ENCODE results near the gene ASPG. TPM values are rescaled to one million over a fixed set of nuclear protein-coding genes. Genes with fewer than 3 reads are reported as not detected.
A peak's percentile ranks its signal among the peaks of the same experiment; 100 is the strongest.

Gene ASPG
- total and polyA plus RNA-seq, 5 donors from 2014 or later, result not detected

DNA sequence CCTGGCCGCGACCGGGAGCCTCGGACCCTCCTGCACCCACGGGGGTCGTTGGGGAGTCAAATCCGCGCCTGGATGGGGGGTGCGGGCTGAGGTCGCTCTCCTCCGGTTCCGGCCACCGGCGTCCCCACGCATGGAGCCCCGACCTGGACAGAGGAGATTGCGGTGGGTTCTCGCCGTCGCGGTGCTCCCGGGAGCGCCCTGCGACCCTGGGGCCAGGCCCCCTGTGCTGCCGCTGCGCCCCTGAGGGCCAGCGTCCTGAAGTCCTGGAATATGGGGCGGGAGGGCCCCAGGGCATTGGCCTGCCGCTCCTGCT is 345 bp downstream of the ASPG start:
- peaks cover 0 to 2% (median 0%) of the 10 kb centered on the region in 7 donors for H3K9me3 Mint-ChIP-seq
- Histone ChIP-seq H3K4me1 (ENCODE audit: control insufficient read depth, insufficient read depth, low read length, poor library complexity, severe bottlenecking) (peaks cover 5% of the 10 kb centered on the region), H3K27ac (ENCODE audit: insufficient read depth, low read length, poor library complexity, severe bottlenecking) (no peak overlapping the region), H3K27me3 (ENCODE audit: control insufficient read depth, insufficient read depth, low read length) (no peaks in the 10 kb centered on the region), H3K36me3 (ENCODE audit: control insufficient read depth, insufficient read depth, low read length) (no peaks in the 10 kb centered on the region), H3K9me3 (ENCODE audit: control insufficient read depth in 2 of 2, low read length in 2 of 2) (no peaks in the 10 kb centered on the region), H3K4me3 (ENCODE audit: low read depth, low read length) (no peak overlapping the region)
- peaks cover 4% of the 10 kb centered on the region for H3K27me3 Mint-ChIP-seq
- H3K36me3 Mint-ChIP-seq, result no peaks in the 10 kb centered on the region
- no peak overlapping the region for H3K4me3 Mint-ChIP-seq
- H3K4me1 Mint-ChIP-seq, result peaks cover 0 to 7% (median 0%) of the 10 kb centered on the region in 4 donors
- no peak for ATAC-seq (ENCODE audit: low read depth in 2 of 2)
- no peak for DNase-seq
- no peak overlapping the region for H3K27ac Mint-ChIP-seq

DNA sequence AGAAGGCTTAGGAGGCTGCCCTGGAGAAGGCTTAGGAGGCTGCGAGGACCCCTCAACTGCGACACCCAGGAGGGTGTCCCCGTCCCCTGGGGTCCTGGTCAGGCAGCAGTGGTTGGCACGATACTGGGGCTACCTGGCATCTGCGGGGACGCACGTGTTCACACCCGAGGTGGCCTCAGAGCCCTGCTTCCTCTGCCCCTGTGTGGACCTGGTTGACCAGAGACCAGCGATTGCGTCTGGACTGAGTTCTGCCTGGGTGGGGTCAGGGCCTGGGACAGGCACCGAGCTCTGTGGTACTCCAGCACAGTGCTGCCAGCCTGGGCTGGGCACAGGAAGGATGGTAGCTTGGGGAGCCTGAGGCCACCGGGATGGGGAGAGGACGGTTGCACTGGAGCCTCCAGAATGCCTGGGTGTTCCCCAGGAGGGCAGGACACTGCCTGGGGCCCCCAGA is 735 bp downstream of the ASPG start:
- peaks cover 0 to 7% (median 0%) of the 10 kb centered on the region in 4 donors for H3K4me1 Mint-ChIP-seq
- H3K4me3 Mint-ChIP-seq, result peak overlapping the region in 1 of 4 donors; percentile 26
- no peak overlapping the region for H3K27ac Mint-ChIP-seq
- H3K36me3 Mint-ChIP-seq, result no peaks in the 10 kb centered on the region
- Histone ChIP-seq H3K4me3 (ENCODE audit: low read depth, low read length) (no peak overlapping the region), H3K4me1 (ENCODE audit: control insufficient read depth, insufficient read depth, low read length, poor library complexity, severe bottlenecking) (peaks cover 5% of the 10 kb centered on the region), H3K27ac (ENCODE audit: insufficient read depth, low read length, poor library complexity, severe bottlenecking) (no peak overlapping the region), H3K27me3 (ENCODE audit: control insufficient read depth, insufficient read depth, low read length) (no peaks in the 10 kb centered on the region), H3K9me3 (ENCODE audit: control insufficient read depth in 2 of 2, low read length in 2 of 2) (no peaks in the 10 kb centered on the region), H3K36me3 (ENCODE audit: control insufficient read depth, insufficient read depth, low read length) (no peaks in the 10 kb centered on the region)
- ATAC-seq (ENCODE audit: low read depth in 2 of 2) (no peak), DNase-seq (no peak)
- peaks cover 4% of the 10 kb centered on the region for H3K27me3 Mint-ChIP-seq
- peaks cover 0 to 2% (median 0%) of the 10 kb centered on the region in 7 donors for H3K9me3 Mint-ChIP-seq

DNA sequence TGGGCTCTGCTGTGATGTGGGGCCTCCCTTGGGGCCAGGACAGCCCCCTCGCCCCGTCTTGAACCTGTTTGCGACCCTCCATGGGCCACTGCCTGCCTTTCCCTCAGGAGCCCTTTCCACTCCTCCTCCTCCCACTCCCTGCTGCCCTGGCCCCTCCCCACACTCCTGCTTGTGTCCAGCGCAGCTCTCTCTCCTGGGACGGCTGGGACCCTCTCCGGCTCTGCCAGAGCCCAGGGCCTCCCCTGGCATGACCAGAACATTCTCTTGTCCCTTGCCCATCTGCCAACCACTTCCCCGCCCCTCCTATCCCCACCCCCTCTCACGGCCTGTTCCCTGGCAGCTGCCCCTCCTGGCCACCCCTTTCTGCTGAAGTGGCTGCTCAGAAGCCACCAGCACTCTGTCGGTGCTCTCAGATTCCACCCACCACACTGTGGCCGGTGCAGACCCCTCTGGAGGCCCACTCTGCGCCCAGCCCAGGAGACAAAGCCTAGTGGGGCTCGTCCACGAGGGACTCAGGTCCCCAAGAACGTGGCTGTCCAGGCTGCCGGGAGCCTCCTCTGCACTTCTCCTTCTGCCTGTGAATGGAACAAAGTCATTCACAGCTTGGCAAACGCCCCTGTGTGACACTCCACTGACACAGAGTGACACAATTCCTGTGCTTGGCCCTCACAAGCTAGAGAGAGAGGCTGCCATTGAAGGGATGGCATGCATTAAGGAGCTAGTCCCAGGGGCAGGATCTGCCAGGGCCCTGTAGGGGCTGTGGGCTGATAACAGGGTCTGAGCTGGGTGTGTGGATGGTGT is 1.4 kb downstream of the ASPG start:
- Mint-ChIP-seq H3K27me3 (peaks cover 4% of the 10 kb centered on the region), H3K27ac (no peak overlapping the region), H3K4me1 (peaks cover 0 to 7% (median 0%) of the 10 kb centered on the region in 4 donors), H3K4me3 (peak overlapping the region in 2 of 4 donors; percentile 38 to 57), H3K9me3 (peaks cover 0 to 2% (median 0%) of the 10 kb centered on the region in 7 donors), H3K36me3 (no peaks in the 10 kb centered on the region)
- no peak for ATAC-seq (ENCODE audit: low read depth in 2 of 2)
- Histone ChIP-seq H3K4me1 (ENCODE audit: control insufficient read depth, insufficient read depth, low read length, poor library complexity, severe bottlenecking) (peaks cover 5% of the 10 kb centered on the region), H3K4me3 (ENCODE audit: low read depth, low read length) (no peak overlapping the region), H3K27me3 (ENCODE audit: control insufficient read depth, insufficient read depth, low read length) (no peaks in the 10 kb centered on the region), H3K9me3 (ENCODE audit: control insufficient read depth in 2 of 2, low read length in 2 of 2) (no peaks in the 10 kb centered on the region), H3K27ac (ENCODE audit: insufficient read depth, low read length, poor library complexity, severe bottlenecking) (no peak overlapping the region), H3K36me3 (ENCODE audit: control insufficient read depth, insufficient read depth, low read length) (no peaks in the 10 kb centered on the region)
- no peak for DNase-seq

DNA sequence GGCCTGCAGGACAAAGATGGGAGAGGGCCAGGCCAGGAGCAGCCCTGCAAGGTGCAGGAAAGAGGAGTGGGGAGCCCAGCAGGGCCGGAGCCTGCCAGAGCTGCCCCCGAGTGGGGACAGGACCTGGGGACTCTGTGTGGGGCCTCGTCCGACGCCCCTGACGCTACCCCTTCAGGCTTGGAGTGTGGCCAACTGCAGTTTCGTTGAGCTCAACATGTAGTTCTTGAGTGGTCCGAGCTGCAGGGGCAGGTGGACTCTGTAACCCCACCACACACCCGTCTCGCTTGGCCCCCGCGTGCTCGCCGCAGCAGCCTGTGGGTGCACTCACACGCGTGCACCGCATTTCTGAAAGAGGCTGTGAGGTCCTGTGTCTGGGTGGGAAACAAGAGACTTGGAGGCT is 2.0 kb downstream of the ASPG start:
- no peak for ATAC-seq (ENCODE audit: low read depth in 2 of 2)

DNA sequence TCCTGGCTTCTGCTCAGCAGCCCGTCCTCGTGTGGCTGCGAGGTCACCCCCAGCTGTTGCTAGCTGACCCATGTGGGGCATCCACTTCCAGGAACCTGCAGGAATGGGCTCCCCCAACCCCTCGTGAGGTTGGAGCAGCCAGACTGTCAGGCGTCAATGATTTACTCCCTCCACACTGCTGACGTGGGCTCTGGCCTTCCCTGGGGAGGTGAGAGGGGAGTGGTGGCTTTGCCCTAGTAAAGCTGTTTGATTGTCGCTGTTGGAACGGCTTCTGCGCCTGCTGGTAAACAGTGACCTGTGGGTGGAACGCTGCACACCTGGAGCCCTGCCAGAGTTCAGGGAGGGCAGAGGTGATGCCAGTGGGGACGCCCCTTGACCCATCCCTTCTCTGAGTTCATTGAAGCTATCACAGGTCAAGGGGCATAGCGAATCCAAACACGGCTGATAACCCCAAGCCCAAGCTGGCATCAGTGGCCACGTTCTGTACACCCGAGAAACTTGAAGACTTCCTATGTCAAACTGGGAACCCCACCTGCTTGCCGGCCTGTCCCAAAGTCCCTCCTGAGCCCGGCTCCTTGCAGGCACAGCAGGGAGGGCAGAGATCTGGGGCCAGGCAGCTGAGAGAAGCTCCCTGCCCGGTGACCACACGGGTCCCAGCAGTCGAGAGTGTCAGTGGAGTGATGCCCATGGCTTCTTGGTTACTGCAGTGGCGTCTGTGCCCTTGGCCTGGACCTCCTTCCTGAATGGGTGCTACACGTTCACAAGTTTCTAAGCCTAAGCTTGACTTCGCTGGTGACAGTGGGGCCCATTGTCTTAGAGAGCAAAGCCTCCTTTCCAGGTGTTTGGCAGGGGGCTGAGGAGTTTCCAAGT is 2.7 kb downstream of the ASPG start:
- peaks cover 5% of the 10 kb centered on the region for H3K4me1 ChIP-seq (ENCODE audit: control insufficient read depth, insufficient read depth, low read length, poor library complexity, severe bottlenecking)
- H3K27ac ChIP-seq (ENCODE audit: insufficient read depth, low read length, poor library complexity, severe bottlenecking), result no peak overlapping the region
- Mint-ChIP-seq H3K36me3 (no peaks in the 10 kb centered on the region), H3K4me1 (peaks cover 0 to 7% (median 0%) of the 10 kb centered on the region in 4 donors), H3K27ac (peak overlapping the region in 1 of 3 donors; percentile 56), H3K4me3 (no peak overlapping the region), H3K27me3 (peaks cover 4% of the 10 kb centered on the region), H3K9me3 (peaks cover 0 to 2% (median 0%) of the 10 kb centered on the region in 7 donors)
- H3K9me3 ChIP-seq (ENCODE audit: control insufficient read depth in 2 of 2, low read length in 2 of 2), result no peaks in the 10 kb centered on the region
- no peak for DNase-seq
- no peaks in the 10 kb centered on the region for H3K36me3 ChIP-seq (ENCODE audit: control insufficient read depth, insufficient read depth, low read length)
- no peaks in the 10 kb centered on the region for H3K27me3 ChIP-seq (ENCODE audit: control insufficient read depth, insufficient read depth, low read length)
- no peak for ATAC-seq (ENCODE audit: low read depth in 2 of 2)
- no peak overlapping the region for H3K4me3 ChIP-seq (ENCODE audit: low read depth, low read length)

More for the DNA sequence above, 2.0 kb downstream of the ASPG start:
- no peak overlapping the region for H3K4me3 Mint-ChIP-seq
- peaks cover 0 to 2% (median 0%) of the 10 kb centered on the region in 7 donors for H3K9me3 Mint-ChIP-seq
- H3K27me3 Mint-ChIP-seq, result peaks cover 4% of the 10 kb centered on the region
- no peaks in the 10 kb centered on the region for H3K36me3 ChIP-seq (ENCODE audit: control insufficient read depth, insufficient read depth, low read length)
- H3K36me3 Mint-ChIP-seq, result no peaks in the 10 kb centered on the region
- no peak overlapping the region for H3K4me3 ChIP-seq (ENCODE audit: low read depth, low read length)
- H3K27me3 ChIP-seq (ENCODE audit: control insufficient read depth, insufficient read depth, low read length), result no peaks in the 10 kb centered on the region
- no peak overlapping the region for H3K27ac Mint-ChIP-seq
- H3K4me1 ChIP-seq (ENCODE audit: control insufficient read depth, insufficient read depth, low read length, poor library complexity, severe bottlenecking), result peaks cover 5% of the 10 kb centered on the region
- H3K27ac ChIP-seq (ENCODE audit: insufficient read depth, low read length, poor library complexity, severe bottlenecking), result no peak overlapping the region
- peaks cover 0 to 7% (median 0%) of the 10 kb centered on the region in 4 donors for H3K4me1 Mint-ChIP-seq
- no peaks in the 10 kb centered on the region for H3K9me3 ChIP-seq (ENCODE audit: control insufficient read depth in 2 of 2, low read length in 2 of 2)
- no peak for DNase-seq

DNA sequence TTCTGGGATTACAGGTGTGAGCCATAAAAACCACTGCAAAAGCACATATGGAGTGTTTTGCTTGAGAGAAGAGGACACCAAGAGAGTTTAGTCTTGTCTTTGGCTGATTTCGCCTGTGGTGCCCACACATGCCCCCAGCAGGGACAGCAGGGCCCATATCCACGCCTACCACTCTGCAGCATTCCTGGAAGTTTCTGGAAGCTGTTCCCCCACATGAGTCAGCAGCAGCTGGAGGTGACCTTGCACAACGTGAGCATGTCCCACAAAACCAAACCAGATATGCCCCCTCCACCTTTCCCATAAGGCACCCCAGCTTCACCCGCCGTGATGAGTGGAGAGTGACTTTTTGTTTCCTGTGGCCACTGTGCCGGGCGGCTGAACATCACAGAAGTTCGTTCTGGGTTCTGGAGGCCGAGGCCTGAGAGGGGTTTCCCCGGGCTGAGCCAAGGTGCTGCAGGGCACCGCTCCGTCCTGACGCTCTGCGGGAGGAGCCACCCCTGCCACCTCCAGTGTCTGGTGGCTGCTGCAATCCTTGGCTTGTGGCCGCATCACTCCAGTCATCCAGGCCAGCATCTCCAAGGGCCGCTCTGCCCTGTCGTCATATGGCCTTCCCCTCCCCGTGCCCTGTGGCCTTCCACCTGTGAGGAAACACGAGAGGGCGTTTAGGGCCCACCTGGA is 4.7 kb downstream of the ASPG start:
- Histone ChIP-seq H3K27ac (ENCODE audit: insufficient read depth, low read length, poor library complexity, severe bottlenecking) (no peak overlapping the region), H3K27me3 (ENCODE audit: control insufficient read depth, insufficient read depth, low read length) (no peaks in the 10 kb centered on the region), H3K4me3 (ENCODE audit: low read depth, low read length) (no peak overlapping the region), H3K9me3 (ENCODE audit: control insufficient read depth in 2 of 2, low read length in 2 of 2) (no peaks in the 10 kb centered on the region), H3K36me3 (ENCODE audit: control insufficient read depth, insufficient read depth, low read length) (no peaks in the 10 kb centered on the region), H3K4me1 (ENCODE audit: control insufficient read depth, insufficient read depth, low read length, poor library complexity, severe bottlenecking) (peaks cover 5% of the 10 kb centered on the region)
- Mint-ChIP-seq H3K4me1 (peaks cover 0 to 8% (median 4%) of the 10 kb centered on the region in 4 donors), H3K36me3 (no peaks in the 10 kb centered on the region), H3K27me3 (peaks cover 4% of the 10 kb centered on the region), H3K4me3 (no peak overlapping the region), H3K27ac (no peak overlapping the region), H3K9me3 (peaks cover 0 to 2% (median 0%) of the 10 kb centered on the region in 7 donors)
- ATAC-seq (ENCODE audit: low read depth in 2 of 2) (no peak), DNase-seq (no peak)

DNA sequence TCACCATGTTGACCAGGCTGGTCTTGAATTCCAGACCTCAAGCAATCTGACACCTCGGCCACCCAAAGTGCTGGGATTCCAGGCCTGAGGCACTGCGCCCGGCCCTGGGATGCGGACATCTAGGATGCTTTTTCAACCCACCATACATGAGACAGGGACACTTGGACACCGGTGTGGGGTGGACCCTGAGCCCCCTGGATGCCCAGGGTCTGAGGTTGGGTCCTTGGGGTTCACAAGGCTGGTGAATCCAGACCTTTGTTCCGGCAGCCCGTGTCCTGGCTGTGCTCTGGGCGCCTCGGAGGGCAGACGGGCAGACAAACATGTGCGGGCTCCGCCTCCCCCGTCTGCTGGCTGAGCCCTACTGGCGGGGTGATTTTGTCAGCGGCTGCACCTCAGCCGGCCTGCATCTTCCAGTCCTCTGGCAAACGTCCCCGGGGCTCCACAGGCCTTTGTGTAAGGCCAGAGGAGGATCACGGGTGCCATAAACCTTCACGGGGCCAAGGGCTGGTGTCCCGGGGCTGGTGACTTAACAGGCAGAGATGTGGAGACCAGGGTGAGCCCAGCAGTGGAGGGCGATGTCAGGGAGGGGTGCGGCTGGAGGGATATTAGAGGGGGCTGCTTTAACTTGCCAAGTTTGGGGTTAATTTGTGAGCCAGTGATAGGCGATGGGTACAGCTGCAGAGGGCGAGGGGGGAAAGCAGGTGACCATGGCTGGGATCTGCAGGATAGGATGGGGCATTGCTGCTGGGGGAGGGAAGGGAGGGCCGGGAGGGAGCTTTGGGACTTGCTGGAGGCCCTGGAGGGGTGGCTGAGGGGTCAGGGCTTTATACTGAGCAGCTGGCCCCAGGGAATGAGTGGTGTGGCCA is 5.8 kb downstream of the ASPG start:
- no peak for DNase-seq
- Mint-ChIP-seq H3K27me3 (peaks cover 4% of the 10 kb centered on the region), H3K27ac (peak overlapping the region in 1 of 3 donors; percentile 83), H3K4me1 (peaks cover 0 to 12% (median 4%) of the 10 kb centered on the region in 4 donors), H3K4me3 (no peak overlapping the region), H3K9me3 (peaks cover 0 to 2% (median 0%) of the 10 kb centered on the region in 7 donors), H3K36me3 (no peaks in the 10 kb centered on the region)
- Histone ChIP-seq H3K4me1 (ENCODE audit: control insufficient read depth, insufficient read depth, low read length, poor library complexity, severe bottlenecking) (no peaks in the 10 kb centered on the region), H3K4me3 (ENCODE audit: low read depth, low read length) (no peak overlapping the region), H3K36me3 (ENCODE audit: control insufficient read depth, insufficient read depth, low read length) (no peaks in the 10 kb centered on the region), H3K27me3 (ENCODE audit: control insufficient read depth, insufficient read depth, low read length) (no peaks in the 10 kb centered on the region), H3K9me3 (ENCODE audit: control insufficient read depth in 2 of 2, low read length in 2 of 2) (no peaks in the 10 kb centered on the region), H3K27ac (ENCODE audit: insufficient read depth, low read length, poor library complexity, severe bottlenecking) (no peak overlapping the region)
- ATAC-seq (ENCODE audit: low read depth in 2 of 2), result no peak

Data from CD4-positive, CD25-positive, alpha-beta regulatory T cell (primary cell).